HepG2 (cell line): ENCODE results near the gene TMEM61. TPM values are rescaled to one million over a fixed set of nuclear protein-coding genes. Genes with fewer than 3 reads are reported as not detected.

Experiments
- ATAC-seq: fragments of 200-7000 bp; cut with Tn5 transposase; 3 replicates; pipeline ENCODE4 v1.9.1; 2020; ENCODE audit warnings: mild to moderate bottlenecking, moderate library complexity
- BruUV-seq: library from RNA; stranded (reverse); fragments of 400-500 nt; replicated peaks from 2 replicates; lab custom pipeline; 2021; lab: Mats Ljungman, UMichigan
- CTCF ChIA-PET: fragments of 300-600 bp; formaldehyde crosslinking; extraction: SDS; loops from one replicate; lab custom pipeline; 2021; ENCODE audit warnings: low total read pairs, inconsistent platforms, low intra/inter-chr PET ratio; lab: Yijun Ruan, JAX
- POLR2A ChIA-PET: fragments of 350-600 bp; sonication (Branson Sonifier 250); formaldehyde crosslinking; loops from one replicate; lab custom pipeline; 2020; ENCODE audit warnings: antibody characterized with exemption, inconsistent platforms; lab: Yijun Ruan, JAX
- DNase-seq: peaks from one replicate; pipeline ENCODE4 v3.0.0-alpha.2; 2015; ENCODE audit warnings: low spot score
- FAIRE-seq: peaks from 3 replicates; lab custom pipeline; 2011; peaks lifted over from hg19 to GRCh38; lab: Jason Lieb, UNC
- H2AFZ ChIP-seq: one replicate; pipeline ENCODE4 v1.6.1; 2011; ENCODE audit warnings: low read length, inconsistent platforms
- H3K27ac ChIP-seq: fragments of 300-600 bp; 3 replicates; pipeline ENCODE4 v1.8.0; 2011; ENCODE audit warnings: mixed run types, mild to moderate bottlenecking, mixed read lengths, low read length, inconsistent platforms; ENCODE audit not compliant: insufficient read depth; ENCODE audit errors: extremely low read length
- H3K27me3 ChIP-seq, 2 experiments: fragments of 200-600 bp in 1 of 2; 2 replicates in 1 of 2; 3 replicates in 1 of 2; pipeline versions ENCODE4 v1.6.0 to v1.8.0; 2011; ENCODE audit warnings: low read length in 2 of 2, mild to moderate bottlenecking in 2 of 2, moderate library complexity in 2 of 2, inconsistent platforms in 1 of 2; ENCODE audit not compliant: insufficient read depth in 2 of 2, control insufficient read depth in 1 of 2
- H3K36me3 ChIP-seq, 2 experiments: fragments of 200-600 bp in 1 of 2; replicated peaks in 1 of 2; 2 replicates in 1 of 2; 3 replicates in 1 of 2; pipeline versions ENCODE4 v1.5.1 to v1.8.0; 2011; ENCODE audit warnings: low read length in 2 of 2, inconsistent platforms in 1 of 2; ENCODE audit not compliant: insufficient read depth in 2 of 2, control insufficient read depth in 1 of 2
- H3K4me1 ChIP-seq: 2 replicates; pipeline ENCODE4 v1.5.1; 2012; ENCODE audit warnings: low read length, inconsistent platforms; ENCODE audit not compliant: insufficient read depth
- H3K4me2 ChIP-seq: 2 replicates; pipeline ENCODE4 v1.6.0; 2011; ENCODE audit warnings: low read depth, low read length, inconsistent platforms
- H3K4me3 ChIP-seq, 3 experiments: fragments of 200-600 bp in 1 of 3; sonication (generic), shearing (Covaris generic) in 1 of 3; replicated peaks in 1 of 3; 2 replicates each; pipeline ENCODE4 v1.5.1; 2011 to 2016; ENCODE audit warnings: low read length in 3 of 3, inconsistent platforms in 2 of 3, low read depth in 2 of 3, mild to moderate bottlenecking in 2 of 3, control low read depth in 1 of 3, mixed read lengths in 1 of 3; ENCODE audit not compliant: insufficient read depth in 1 of 3
- H3K79me2 ChIP-seq: one replicate; pipeline ENCODE4 v1.6.1; 2011; ENCODE audit warnings: low read length, inconsistent platforms; ENCODE audit not compliant: insufficient read depth
- H3K9ac ChIP-seq: 2 replicates; pipeline ENCODE4 v1.6.0; 2011; ENCODE audit warnings: mild to moderate bottlenecking, low read depth, low read length, inconsistent platforms; ENCODE audit not compliant: insufficient read depth
- H3K9me3 ChIP-seq: 2 replicates; pipeline ENCODE4 v1.5.1; 2012; ENCODE audit warnings: mild to moderate bottlenecking, low read length
- H4K20me1 ChIP-seq: 2 replicates; pipeline ENCODE4 v1.6.0; 2011; ENCODE audit warnings: inconsistent platforms, mild to moderate bottlenecking, low read length, moderate library complexity; ENCODE audit not compliant: insufficient read depth
- ELF1 ChIP-seq: sonication (generic); formaldehyde crosslinking; IDR thresholded peaks from 2 replicates; pipeline ENCODE4 v1.4.0; 2020; ENCODE audit warnings: missing genetic modification reagents
- IRF2 ChIP-seq: IDR thresholded peaks from 2 replicates; pipeline ENCODE4 v1.6.1; 2018; ENCODE audit warnings: missing genetic modification reagents, missing compliant biosample characterization
- MYNN ChIP-seq: sonication (generic); formaldehyde crosslinking; IDR thresholded peaks from 2 replicates; pipeline ENCODE4 v1.4.0; 2020; ENCODE audit warnings: mild to moderate bottlenecking, low read depth, missing genetic modification reagents
- SALL2 ChIP-seq: sonication (generic); formaldehyde crosslinking; IDR thresholded peaks from 2 replicates; pipeline ENCODE4 v1.8.1; 2023; ENCODE audit warnings: mild to moderate bottlenecking, missing genetic modification reagents, inconsistent platforms
- TEAD3 ChIP-seq: optimal IDR thresholded peaks from 2 replicates; pipeline ENCODE3; 2016; ENCODE audit warnings: borderline replicate concordance
- ZFY ChIP-seq: sonication (generic); formaldehyde crosslinking; IDR thresholded peaks from 2 replicates; pipeline ENCODE4 v1.4.0; 2020; ENCODE audit warnings: missing genetic modification reagents
- ZNF251 ChIP-seq: sonication (generic); formaldehyde crosslinking; IDR thresholded peaks from 2 replicates; pipeline ENCODE4 v1.9.0; 2021; ENCODE audit warnings: mild to moderate bottlenecking, missing genetic modification reagents
- ZNF3 ChIP-seq: IDR thresholded peaks from 2 replicates; pipeline ENCODE4 v1.7.0; 2017; ENCODE audit warnings: inconsistent platforms
- WGBS: methylation state at CpG from one replicate; pipeline ENCODE4 v1.1.6; 2017; ENCODE audit warnings: low lambda C conversion rate; 5-methylcytosine and 5-hydroxymethylcytosine counted together
- in situ Hi-C: cut with HindIII; loops from 2 replicates; pipeline ENCODE4 v1.10.0; 2017; ENCODE audit warnings: low pct_unique_long_range_greater_than_20kb; ENCODE audit not compliant: extremely low pct_ligation_motif_present
- intact Hi-C: fragments of 100-400 bp; cut with micrococcal nuclease; formaldehyde crosslinking; loops from one replicate; pipeline ENCODE4 v1.10.0; 2022; ENCODE audit not compliant: unreplicated experiment
- polyA plus RNA-seq, 8 experiments: library from polyadenylated mRNA; depleted of rRNA in 3 of 8; stranded (reverse) in 7 of 8; unstranded in 1 of 8; fragments of >200 nt; fragmentation: Illumina TruSeq in 4 of 8; extraction: Trizol in 4 of 8; gene quantifications; 2 replicates each; pipeline versions ENCODE4 v1.2.1 to v1.2.3, GENCODE V29; 2011 to 2016; ENCODE audit warnings: low read depth in 4 of 8, missing spikeins in 1 of 8, mixed read lengths in 1 of 8; ENCODE audit not compliant: insufficient read depth in 1 of 8
- total RNA-seq, 5 experiments: library from RNA; depleted of rRNA; stranded (reverse); fragments of >200 nt; fragmentation: Illumina TruSeq; extraction: Trizol; gene quantifications; 2 replicates each; pipeline ENCODE4 v1.2.3, GENCODE V29; 2016; ENCODE audit warnings: low read depth in 1 of 5
- TF ChIP-seq, protein P1 (sequence below): sonication (generic); formaldehyde crosslinking; IDR thresholded peaks from 2 replicates; pipeline ENCODE4 v1.8.1; 2023; ENCODE audit warnings: mild to moderate bottlenecking, missing genetic modification reagents
- TF ChIP-seq, protein P2 (sequence below): sonication (generic); formaldehyde crosslinking; IDR thresholded peaks from 2 replicates; pipeline ENCODE4 v1.8.1; 2022; ENCODE audit warnings: low read depth, mild to moderate bottlenecking, missing genetic modification reagents

TMEM61 gene
- total and polyA plus RNA-seq, 2 of the 13 experiments (the other 11 are each of a cell fraction or from before 2014, with no cell fraction given) = not detected

DNA sequence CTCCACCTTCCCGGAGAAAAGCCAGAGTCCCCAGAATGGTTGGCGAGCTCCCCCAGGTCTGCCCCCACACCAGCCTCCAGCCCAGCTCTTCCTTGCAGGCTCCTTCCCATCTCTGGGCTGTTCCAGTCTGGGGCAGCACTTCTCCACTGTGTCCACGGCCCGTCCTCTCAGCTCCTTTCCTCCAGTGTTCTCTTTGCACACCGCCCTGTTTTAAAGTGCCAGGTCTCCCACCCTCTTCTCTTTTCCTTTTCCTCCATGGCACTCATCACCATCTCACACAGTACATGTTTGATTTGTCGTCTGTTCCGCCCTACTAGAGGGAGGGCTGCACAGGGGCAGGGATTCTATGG is 52.8 kb downstream of the TMEM61 start:
- TF ChIP-seq MYNN (CRISPR knock-in tag) (no peak), ZFY (no peak), ZNF251 (CRISPR knock-in tag) (no peak), ELF1 (CRISPR knock-in tag) (no peak), ZNF3 (no peak), SALL2 (CRISPR knock-in tag) (no peak), IRF2 (no peak), TEAD3 (CRISPR knock-in tag) (no peak)
- TF ChIP-seq, protein P1, sequence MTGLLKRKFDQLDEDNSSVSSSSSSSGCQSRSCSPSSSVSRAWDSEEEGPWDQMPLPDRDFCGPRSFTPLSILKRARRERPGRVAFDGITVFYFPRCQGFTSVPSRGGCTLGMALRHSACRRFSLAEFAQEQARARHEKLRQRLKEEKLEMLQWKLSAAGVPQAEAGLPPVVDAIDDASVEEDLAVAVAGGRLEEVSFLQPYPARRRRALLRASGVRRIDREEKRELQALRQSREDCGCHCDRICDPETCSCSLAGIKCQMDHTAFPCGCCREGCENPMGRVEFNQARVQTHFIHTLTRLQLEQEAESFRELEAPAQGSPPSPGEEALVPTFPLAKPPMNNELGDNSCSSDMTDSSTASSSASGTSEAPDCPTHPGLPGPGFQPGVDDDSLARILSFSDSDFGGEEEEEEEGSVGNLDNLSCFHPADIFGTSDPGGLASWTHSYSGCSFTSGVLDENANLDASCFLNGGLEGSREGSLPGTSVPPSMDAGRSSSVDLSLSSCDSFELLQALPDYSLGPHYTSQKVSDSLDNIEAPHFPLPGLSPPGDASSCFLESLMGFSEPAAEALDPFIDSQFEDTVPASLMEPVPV (CRISPR knock-in tag) = no peak
- TF ChIP-seq, protein P2, sequence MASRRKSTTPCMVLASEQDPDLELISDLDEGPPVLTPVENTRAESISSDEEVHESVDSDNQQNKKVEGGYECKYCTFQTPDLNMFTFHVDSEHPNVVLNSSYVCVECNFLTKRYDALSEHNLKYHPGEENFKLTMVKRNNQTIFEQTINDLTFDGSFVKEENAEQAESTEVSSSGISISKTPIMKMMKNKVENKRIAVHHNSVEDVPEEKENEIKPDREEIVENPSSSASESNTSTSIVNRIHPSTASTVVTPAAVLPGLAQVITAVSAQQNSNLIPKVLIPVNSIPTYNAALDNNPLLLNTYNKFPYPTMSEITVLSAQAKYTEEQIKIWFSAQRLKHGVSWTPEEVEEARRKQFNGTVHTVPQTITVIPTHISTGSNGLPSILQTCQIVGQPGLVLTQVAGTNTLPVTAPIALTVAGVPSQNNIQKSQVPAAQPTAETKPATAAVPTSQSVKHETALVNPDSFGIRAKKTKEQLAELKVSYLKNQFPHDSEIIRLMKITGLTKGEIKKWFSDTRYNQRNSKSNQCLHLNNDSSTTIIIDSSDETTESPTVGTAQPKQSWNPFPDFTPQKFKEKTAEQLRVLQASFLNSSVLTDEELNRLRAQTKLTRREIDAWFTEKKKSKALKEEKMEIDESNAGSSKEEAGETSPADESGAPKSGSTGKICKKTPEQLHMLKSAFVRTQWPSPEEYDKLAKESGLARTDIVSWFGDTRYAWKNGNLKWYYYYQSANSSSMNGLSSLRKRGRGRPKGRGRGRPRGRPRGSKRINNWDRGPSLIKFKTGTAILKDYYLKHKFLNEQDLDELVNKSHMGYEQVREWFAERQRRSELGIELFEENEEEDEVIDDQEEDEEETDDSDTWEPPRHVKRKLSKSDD (CRISPR knock-in tag) = no peak
- H2AFZ ChIP-seq = no peak overlapping the region
- no peaks in the 10 kb centered on the region for H3K9me3 ChIP-seq
- CTCF ChIA-PET = no interaction called here
- POLR2A ChIA-PET = interaction anchor here (1.4 kb wide), 1 partner anchor 11 kb away, joined by 5 read pairs; no protein-coding TSS in a partner anchor
- no peak for FAIRE-seq
- no peaks in the 10 kb centered on the region for H3K36me3 ChIP-seq
- no peak overlapping the region for H3K9ac ChIP-seq
- ATAC-seq = peak; percentile 9; the same call in 2 of the 3 replicates
- WGBS = 52% methylated on average over 7 of the region's 7 CpGs
- H4K20me1 ChIP-seq = no peaks in the 10 kb centered on the region
- BruUV-seq = no TSS peak
- H3K27me3 ChIP-seq = peaks cover 0 to 20% of the 10 kb centered on the region in 2 experiments; a peak in 3 of 5 replicates
- peak overlapping the region; percentile 64 for H3K4me2 ChIP-seq
- intact Hi-C loops (no loop called here), in situ Hi-C loops (no loop called here)
- H3K27ac ChIP-seq = no peak overlapping the region
- no peaks in the 10 kb centered on the region for H3K79me2 ChIP-seq
- peak overlapping the region in 1 of 3 experiments; percentile 34; a peak in 1 of 6 replicates for H3K4me3 ChIP-seq
- peaks cover 59% of the 10 kb centered on the region for H3K4me1 ChIP-seq
- DNase-seq = no peak
